IMR-90 (cell line): ENCODE results near the gene SLC35F6. TPM values are rescaled to one million over a fixed set of nuclear protein-coding genes. Genes with fewer than 3 reads are reported as not detected.

Source experiments
- ATAC-seq: fragments of 200-7000 bp; cut with Tn5 transposase; 2 replicates; pipeline ENCODE4 v1.9.1; 2020; ENCODE audit warnings: low read depth, mild to moderate bottlenecking, moderate library complexity
- BruUV-seq: library from RNA; stranded (reverse); fragments of 400-500 nt; replicated peaks from 2 replicates; lab custom pipeline; 2021; lab: Mats Ljungman, UMichigan
- CTCF ChIA-PET: fragments of 300-600 bp; formaldehyde crosslinking; extraction: SDS; loops from one replicate; lab custom pipeline; 2021; ENCODE audit warnings: antibody characterized with exemption; lab: Yijun Ruan, JAX
- POLR2A ChIA-PET: fragments of 300-600 bp; sonication (Branson Sonifier 250); formaldehyde crosslinking; loops from one replicate; lab custom pipeline; 2022; ENCODE audit warnings: antibody characterized with exemption; ENCODE audit not compliant: unreplicated experiment; lab: Charles Lee
- DNase-seq: peaks from one replicate; pipeline ENCODE4 v3.0.0; 2013
- H2AFZ ChIP-seq: replicated peaks from 2 replicates; pipeline ENCODE3; 2013; ENCODE audit warnings: low read length, mild to moderate bottlenecking; ENCODE audit not compliant: poor library complexity
- H2AK5ac ChIP-seq: 2 replicates; pipeline ENCODE4 v1.6.1; 2013; ENCODE audit warnings: low read depth, low read length, inconsistent platforms
- H2AK9ac ChIP-seq: replicated peaks from 2 replicates; pipeline ENCODE3; 2013; ENCODE audit warnings: mild to moderate bottlenecking, low read depth, low read length, moderate library complexity; ENCODE audit not compliant: poor library complexity
- H2BK120ac ChIP-seq: 2 replicates; pipeline ENCODE4 v1.6.1; 2013; ENCODE audit warnings: low read depth, low read length, inconsistent platforms
- H2BK15ac ChIP-seq: 3 replicates; pipeline ENCODE4 v1.6.1; 2013; ENCODE audit warnings: low read depth, low read length, inconsistent platforms
- H2BK20ac ChIP-seq: 2 replicates; pipeline ENCODE4 v1.6.1; 2013; ENCODE audit warnings: low read depth, mild to moderate bottlenecking, inconsistent platforms, low read length, moderate library complexity
- H2BK5ac ChIP-seq: 2 replicates; pipeline ENCODE4 v1.6.1; 2013; ENCODE audit warnings: mild to moderate bottlenecking, low read depth, low read length, inconsistent platforms; ENCODE audit not compliant: poor library complexity, severe bottlenecking
- H3K14ac ChIP-seq: replicated peaks from 2 replicates; pipeline ENCODE4 v1.6.1; 2013; ENCODE audit warnings: low read depth, low read length, inconsistent platforms
- H3K18ac ChIP-seq: 2 replicates; pipeline ENCODE4 v1.6.1; 2013; ENCODE audit warnings: low read depth, low read length, control low read depth
- H3K23ac ChIP-seq: 2 replicates; pipeline ENCODE4 v1.6.1; 2013; ENCODE audit warnings: low read depth, low read length, inconsistent platforms
- H3K27ac ChIP-seq: 2 replicates; pipeline ENCODE4 v1.5.1; 2013; ENCODE audit warnings: mild to moderate bottlenecking, control low read depth, low read length; ENCODE audit not compliant: insufficient read depth
- H3K27me3 ChIP-seq: 2 replicates; pipeline ENCODE4 v1.6.1; 2013; ENCODE audit warnings: low read length; ENCODE audit not compliant: control insufficient read depth, insufficient read depth
- H3K36me3 ChIP-seq: 2 replicates; pipeline ENCODE4 v1.6.1; 2013; ENCODE audit warnings: low read length, mixed read lengths; ENCODE audit not compliant: control insufficient read depth, insufficient read depth
- H3K4ac ChIP-seq: 2 replicates; pipeline ENCODE4 v1.6.1; 2013; ENCODE audit warnings: low read depth, low read length, inconsistent platforms
- H3K4me1 ChIP-seq: 2 replicates; pipeline ENCODE4 v1.6.1; 2013; ENCODE audit warnings: low read length, mixed read lengths; ENCODE audit not compliant: control insufficient read depth, insufficient read depth
- H3K4me2 ChIP-seq: 2 replicates; pipeline ENCODE4 v1.6.1; 2013; ENCODE audit warnings: low read depth, mild to moderate bottlenecking, control low read depth, low read length, moderate library complexity
- H3K4me3 ChIP-seq: 2 replicates; pipeline ENCODE4 v1.5.1; 2013; ENCODE audit warnings: low read depth, mild to moderate bottlenecking, control low read depth, low read length, moderate library complexity; ENCODE audit not compliant: insufficient read depth
- H3K56ac ChIP-seq: 2 replicates; pipeline ENCODE4 v1.6.1; 2013; ENCODE audit warnings: low read length, inconsistent platforms; ENCODE audit not compliant: insufficient read depth; ENCODE audit errors: extremely low read depth
- H3K79me1 ChIP-seq, 2 experiments: 2 replicates each; pipeline ENCODE4 v1.6.1; 2013; ENCODE audit warnings: low read length in 2 of 2, inconsistent platforms in 1 of 2, low read depth in 1 of 2
- H3K9ac ChIP-seq: 2 replicates; pipeline ENCODE4 v1.6.1; 2013; ENCODE audit warnings: low read depth, low read length, control low read depth
- H3K9me1 ChIP-seq: 2 replicates; pipeline ENCODE4 v1.6.1; 2013; ENCODE audit warnings: low read length, inconsistent platforms; ENCODE audit not compliant: insufficient read depth
- H3K9me3 ChIP-seq: 2 replicates; pipeline ENCODE4 v1.6.1; 2013; ENCODE audit warnings: low read length; ENCODE audit not compliant: control insufficient read depth, insufficient read depth
- H4K20me1 ChIP-seq: 2 replicates; pipeline ENCODE4 v1.6.1; 2013; ENCODE audit warnings: low read length, inconsistent platforms; ENCODE audit not compliant: insufficient read depth
- H4K5ac ChIP-seq: 2 replicates; pipeline ENCODE4 v1.6.1; 2013; ENCODE audit warnings: mild to moderate bottlenecking, low read depth, low read length, control low read depth
- H4K8ac ChIP-seq, 2 experiments: 2 replicates each; pipeline ENCODE4 v1.6.1; 2013; ENCODE audit warnings: low read depth in 2 of 2, low read length in 2 of 2, control low read depth in 1 of 2, inconsistent platforms in 1 of 2
- H4K91ac ChIP-seq: 2 replicates; pipeline ENCODE4 v1.6.1; 2013; ENCODE audit warnings: low read depth, low read length, inconsistent platforms; ENCODE audit not compliant: insufficient read depth
- MAFK ChIP-seq: IDR thresholded peaks from 2 replicates; pipeline ENCODE4 v1.6.1; 2012; ENCODE audit warnings: low read depth, low read length, improper control_type of control experiment
- WGBS, 2 experiments: methylation state at CpG; one replicate each; pipeline versions ENCODE4 v1.1.5 to v1.1.7; 2013; ENCODE audit warnings: missing lambda C conversion rate in 2 of 2; ENCODE audit not compliant: insufficient read length in 1 of 2; ENCODE audit errors: extremely low coverage in 2 of 2; 5-methylcytosine and 5-hydroxymethylcytosine counted together
- dilution Hi-C: fragments of 300-500 bp; cut with HindIII; formaldehyde crosslinking; loops from one replicate; pipeline ENCODE4 v1.14.3; 2018; ENCODE audit warnings: low sequenced_read_pairs; ENCODE audit not compliant: unreplicated experiment
- in situ Hi-C: fragments of 300-500 bp; cut with MboI; formaldehyde crosslinking; loops from 3 replicates; pipeline ENCODE4 v1.14.3; 2019; ENCODE audit warnings: low sequenced_read_pairs, inconsistent platforms, mixed read lengths
- intact Hi-C: fragments of 100-400 bp; cut with micrococcal nuclease; formaldehyde crosslinking; loops from 2 replicates; pipeline ENCODE4 v1.10.0; 2022
- polyA plus RNA-seq, 3 experiments: library from polyadenylated mRNA; depleted of rRNA; stranded (reverse); fragments of >200 nt; gene quantifications; 2 replicates each; pipeline ENCODE4 v1.2.3, GENCODE V29; 2012; ENCODE audit warnings: low replicate concordance in 1 of 3
- total RNA-seq: library from RNA; depleted of rRNA; stranded (reverse); fragments of >200 nt; gene quantifications from 2 replicates; pipeline ENCODE4 v1.2.3, GENCODE V29; 2012

The SLC35F6 gene
- total and polyA plus RNA-seq, 2 of the 4 experiments (the other 2 are of a cell fraction), result 19.1 to 30.6 TPM

DNA sequence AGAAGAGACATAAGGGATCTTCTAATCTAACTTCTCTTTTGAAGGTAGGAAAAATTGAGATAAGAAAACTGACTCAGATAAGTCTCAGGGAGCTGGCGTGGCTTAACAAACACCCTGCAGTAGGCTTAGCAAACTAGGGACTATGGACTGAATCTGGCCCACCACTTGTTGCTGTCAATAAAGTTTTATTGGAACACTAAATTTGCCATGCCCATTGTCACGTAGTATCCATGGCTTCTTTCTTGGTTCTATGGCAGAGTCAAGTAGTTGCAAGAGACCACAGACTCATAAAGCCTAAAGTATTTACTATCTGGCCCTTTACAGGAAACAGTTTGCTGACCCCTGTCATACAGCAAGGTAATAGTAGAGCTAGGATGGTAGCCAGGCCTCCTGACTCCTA, 47.3 kb upstream of the SLC35F6 start:
- no TSS peak for BruUV-seq
- no peaks in the 10 kb centered on the region for H3K79me1 ChIP-seq
- no peak overlapping the region for H4K8ac ChIP-seq
- no peak overlapping the region for H3K14ac ChIP-seq
- H3K4ac ChIP-seq, result no peak overlapping the region
- H2AK9ac ChIP-seq, result no peak overlapping the region
- POLR2A ChIA-PET, result no interaction called here
- H2BK120ac ChIP-seq, result no peak overlapping the region
- no CpG with 5 or more reads among the region's 2 CpGs for WGBS, 2 experiments
- no peak overlapping the region for H3K4me2 ChIP-seq
- no peaks in the 10 kb centered on the region for H3K9me3 ChIP-seq
- intact Hi-C loops (loop anchor here (5.0 kb wide), 1 partner anchor 234 kb away; no protein-coding TSS in a partner anchor), dilution Hi-C loops (no loop called here), in situ Hi-C loops (no loop called here)
- H3K9me1 ChIP-seq, result no peaks in the 10 kb centered on the region
- no peak overlapping the region for H4K5ac ChIP-seq
- no peak overlapping the region for H2AFZ ChIP-seq
- no peaks in the 10 kb centered on the region for H4K20me1 ChIP-seq
- no peak overlapping the region for H3K56ac ChIP-seq
- CTCF ChIA-PET, result no interaction called here
- H3K36me3 ChIP-seq, result no peaks in the 10 kb centered on the region
- no peak overlapping the region for H2BK15ac ChIP-seq
- H4K91ac ChIP-seq, result no peak overlapping the region
- H3K27me3 ChIP-seq, result peaks cover 14% of the 10 kb centered on the region
- no peak overlapping the region for H2AK5ac ChIP-seq
- no peak overlapping the region for H3K18ac ChIP-seq
- no peak for TF ChIP-seq MAFK
- H3K4me1 ChIP-seq, result peaks cover 5% of the 10 kb centered on the region
- ATAC-seq, result no peak
- H2BK20ac ChIP-seq, result no peak overlapping the region
- H3K23ac ChIP-seq, result no peak overlapping the region
- no peak overlapping the region for H3K9ac ChIP-seq
- no peak for DNase-seq
- H3K27ac ChIP-seq, result no peak overlapping the region
- H2BK5ac ChIP-seq, result no peak overlapping the region
- H3K4me3 ChIP-seq, result no peak overlapping the region
